Measurements from ENCODE around the gene C3orf49.

C3orf49 gene

GRCh38 chr3:63860776-63861175, 41.7 kb downstream of the C3orf49 start:
- peaks cover 0 to 14% (median 7%) of the 10 kb centered on the region in 11 experiments; a peak in 8 of 22 replicates for H3K36me3 ChIP-seq
- TF ChIP-seq Cebpa-rat (IDR thresholded peaks at IDR 0.05), result no peak
- peaks cover 13 to 68% (median 31%) of the 10 kb centered on the region in 11 experiments; a peak in 17 of 22 replicates for H4K20me1 ChIP-seq
- 0 out of 22 replicates have a peak overlapping the region, but pooled peaks of 1 of the 11 experiments have one; percentile 85 for H3K4me2 ChIP-seq
- H3K4me1 ChIP-seq, result peaks cover 23 to 44% (median 28%) of the 10 kb centered on the region in 10 experiments
- H3K9ac ChIP-seq, result no peak overlapping the region
- H3K27me3 ChIP-seq, result no peaks in the 10 kb centered on the region
- H3K9me3 ChIP-seq (replicated peaks in 1 of 11), result 0 out of 22 replicates have a peak, but pooled peaks cover 0 to 4% (median 0%) of the 10 kb centered on the region in 11 experiments
- no peak overlapping the region for H3K4me3 ChIP-seq
- H3K27ac ChIP-seq, result no peak overlapping the region

DNA sequence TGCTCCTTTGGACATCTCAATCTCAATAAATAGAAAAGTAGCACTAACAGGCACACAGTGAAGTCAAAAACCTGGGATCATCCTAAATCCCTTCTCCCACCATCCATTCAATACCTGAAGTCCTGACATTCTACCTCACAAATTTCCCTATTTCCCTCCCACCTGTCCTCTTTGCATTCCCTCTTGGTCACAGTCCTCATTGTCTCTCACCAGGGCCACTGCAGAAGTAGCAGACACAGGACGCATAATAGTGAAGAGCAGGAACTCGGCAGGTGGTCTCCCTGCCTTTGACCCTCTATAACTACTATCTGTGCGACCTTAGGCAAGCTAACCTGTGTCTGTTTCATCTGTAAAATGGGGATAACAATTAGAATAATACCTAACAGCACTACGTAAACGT, 42.2 kb downstream of the C3orf49 start:
- Histone ChIP-seq H3K27me3 (no peaks in the 10 kb centered on the region), H3K36me3 (peaks cover 2 to 17% (median 10%) of the 10 kb centered on the region in 11 experiments; a peak in 15 of 22 replicates), H3K27ac (no peak overlapping the region), H4K20me1 (peaks cover 13 to 70% (median 34%) of the 10 kb centered on the region in 11 experiments; a peak in 17 of 22 replicates), H3K9me3 (replicated peaks in 1 of 11) (0 out of 22 replicates have a peak, but pooled peaks cover 0 to 4% (median 0%) of the 10 kb centered on the region in 11 experiments), H3K4me3 (no peak overlapping the region), H3K4me1 (peaks cover 26 to 48% (median 29%) of the 10 kb centered on the region in 10 experiments), H3K4me2 (peak overlapping the region in 8 of 11 experiments; percentile 1 to 98 (median 94); a peak in 9 of 22 replicates), H3K9ac (0 out of 22 replicates have a peak overlapping the region, but pooled peaks of 1 of the 11 experiments have one; percentile 3)
- TF ChIP-seq Cebpa-rat (IDR thresholded peaks at IDR 0.05), result no peak

- H3K9me3 ChIP-seq (replicated peaks in 1 of 11), result no peaks in the 10 kb centered on the region
- peak overlapping the region; percentile 81 to 95 (median 90) for H3K4me3 ChIP-seq
- H3K4me2 ChIP-seq, result peak overlapping the region; percentile 76 to 98 (median 93)
- H3K9ac ChIP-seq, result peak overlapping the region; percentile 97 to 100 (median 99)
- TF ChIP-seq Cebpa-rat (IDR thresholded peaks at IDR 0.05), result no peak
- peaks cover 27 to 56% (median 30%) of the 10 kb centered on the region in 10 experiments for H3K4me1 ChIP-seq
- H3K27ac ChIP-seq, result peak overlapping the region; percentile 96 to 100 (median 99)
- H3K27me3 ChIP-seq, result no peaks in the 10 kb centered on the region
- peaks cover 13 to 66% (median 37%) of the 10 kb centered on the region in 11 experiments; a peak in 18 of 22 replicates for H4K20me1 ChIP-seq
- peaks cover 4 to 25% (median 18%) of the 10 kb centered on the region in 11 experiments; a peak in 21 of 22 replicates for H3K36me3 ChIP-seq
Measured at GRCh38 chr3:63862804-63863149, 43.7 kb downstream of the C3orf49 start.

DNA sequence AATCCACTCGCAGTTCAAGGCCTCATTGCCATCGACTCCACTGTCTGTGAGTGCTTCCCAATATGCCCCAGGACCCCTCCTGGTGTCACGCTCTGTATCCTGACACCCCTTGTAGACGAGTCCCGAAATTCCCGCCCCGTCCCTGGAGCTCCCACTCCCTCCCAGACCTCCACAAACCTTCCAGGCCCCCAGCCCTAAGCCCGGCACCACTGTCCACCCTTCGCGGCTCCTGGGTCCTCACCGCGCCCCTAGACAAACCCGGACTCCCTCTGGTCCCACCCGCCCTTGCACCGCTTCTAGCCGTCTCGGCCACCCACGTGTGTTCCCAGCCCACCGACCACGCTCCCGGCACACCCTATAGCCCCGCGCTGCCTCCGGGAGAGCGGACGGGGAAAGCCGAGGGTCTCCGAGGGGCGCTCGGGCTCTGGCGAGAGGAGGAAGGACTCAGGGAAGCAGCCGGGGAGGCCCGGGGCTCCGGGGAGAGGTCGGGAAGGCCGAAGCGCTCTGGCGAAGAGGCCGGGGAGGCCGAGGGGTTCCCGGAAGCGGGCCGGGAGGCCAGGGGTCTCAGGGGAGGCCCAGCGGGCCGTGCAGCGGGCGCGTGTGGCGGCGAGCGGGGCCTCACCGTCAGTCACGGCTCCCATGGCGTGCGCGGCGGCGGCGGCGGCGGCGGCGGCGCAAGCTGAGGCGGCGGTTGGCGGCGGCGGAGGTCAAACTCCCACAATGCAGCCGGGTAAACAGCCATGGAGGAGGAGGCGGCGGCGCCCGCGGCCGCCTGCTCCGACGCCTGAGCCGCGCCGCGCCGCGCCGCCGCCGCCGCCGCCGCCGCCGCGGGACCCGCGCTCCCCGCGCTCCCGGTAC, 44.3 kb downstream of the C3orf49 start, which contains the start of the genes ATXN7 and THOC7:
Gene ATXN7 (plus strand): TSS at position 718 of the 858 bp plus-strand sequence. CDS start 48,732 bp downstream, outside the sequence.
Gene THOC7 (minus strand): TSS at position 656 of the 858 bp plus-strand sequence. CDS start 15 bp downstream, at position 641.
- peak within 1 kb of the TSS; percentile 82 to 98 (median 93) for H3K4me2 ChIP-seq
- H3K36me3 ChIP-seq, result peaks cover 4 to 30% (median 18%) of the 10 kb centered on the region in 11 experiments; a peak in 21 of 22 replicates
- no peaks in the 10 kb centered on the region for H3K27me3 ChIP-seq
- peak within 1 kb of the TSS; percentile 96 to 100 (median 99) for H3K27ac ChIP-seq
- H3K4me1 ChIP-seq, result peaks cover 27 to 55% (median 30%) of the 10 kb centered on the region in 10 experiments
- peak within 1 kb of the TSS; percentile 81 to 95 (median 90) for H3K4me3 ChIP-seq
- no peaks in the 10 kb centered on the region for H3K9me3 ChIP-seq (replicated peaks in 1 of 11)
- TF ChIP-seq Cebpa-rat (IDR thresholded peaks at IDR 0.05), result no peak
- H4K20me1 ChIP-seq, result peaks cover 12 to 66% (median 35%) of the 10 kb centered on the region in 11 experiments; a peak in 17 of 22 replicates
- peak within 1 kb of the TSS; percentile 97 to 100 (median 99) for H3K9ac ChIP-seq

- peaks cover 27 to 46% (median 30%) of the 10 kb centered on the region in 10 experiments for H3K4me1 ChIP-seq
- peaks cover 4 to 34% (median 19%) of the 10 kb centered on the region in 11 experiments; a peak in 20 of 22 replicates for H3K36me3 ChIP-seq
- no peaks in the 10 kb centered on the region for H3K9me3 ChIP-seq (replicated peaks in 1 of 11)
- H3K27ac ChIP-seq, result peak overlapping the region; percentile 96 to 100 (median 99)
- H3K9ac ChIP-seq, result peak overlapping the region; percentile 97 to 100 (median 99)
- TF ChIP-seq Cebpa-rat (IDR thresholded peaks at IDR 0.05), result no peak
- peak overlapping the region; percentile 76 to 94 (median 83) for H3K4me2 ChIP-seq
- peaks cover 3 to 66% (median 33%) of the 10 kb centered on the region in 11 experiments; a peak in 17 of 22 replicates for H4K20me1 ChIP-seq
- H3K4me3 ChIP-seq, result peak overlapping the region; percentile 81 to 95 (median 90)
- H3K27me3 ChIP-seq, result no peaks in the 10 kb centered on the region
Measured at GRCh38 chr3:63864008-63864964, 45.2 kb downstream of the C3orf49 start.

GRCh38 chr3:63864965-63865327, 45.8 kb downstream of the C3orf49 start:
- no peak for TF ChIP-seq Cebpa-rat (IDR thresholded peaks at IDR 0.05)
- Histone ChIP-seq H3K27ac (peak overlapping the region; percentile 96 to 100 (median 99)), H3K27me3 (no peaks in the 10 kb centered on the region), H4K20me1 (peaks cover 5 to 66% (median 33%) of the 10 kb centered on the region in 11 experiments; a peak in 16 of 22 replicates), H3K4me2 (peak overlapping the region; percentile 76 to 94 (median 83)), H3K9me3 (replicated peaks in 1 of 11) (no peaks in the 10 kb centered on the region), H3K4me3 (peak overlapping the region; percentile 81 to 95 (median 90)), H3K9ac (peak overlapping the region; percentile 97 to 100 (median 99)), H3K36me3 (peaks cover 10 to 38% (median 22%) of the 10 kb centered on the region in 11 experiments; a peak in 20 of 22 replicates), H3K4me1 (peaks cover 27 to 49% (median 30%) of the 10 kb centered on the region in 10 experiments)

GRCh38 chr3:63867225-63867624, 48.1 kb downstream of the C3orf49 start:
- Histone ChIP-seq H3K9me3 (replicated peaks in 1 of 11) (no peaks in the 10 kb centered on the region), H3K27me3 (no peaks in the 10 kb centered on the region), H3K4me1 (peaks cover 19 to 43% (median 27%) of the 10 kb centered on the region in 10 experiments), H3K27ac (no peak overlapping the region), H3K4me2 (0 out of 22 replicates have a peak overlapping the region, but pooled peaks of 1 of the 11 experiments have one; percentile 7), H3K9ac (no peak overlapping the region), H4K20me1 (peaks cover 19 to 64% (median 41%) of the 10 kb centered on the region in 11 experiments; a peak in 18 of 22 replicates), H3K36me3 (peaks cover 10 to 38% (median 22%) of the 10 kb centered on the region in 11 experiments; a peak in 20 of 22 replicates), H3K4me3 (no peak overlapping the region)
- no peak for TF ChIP-seq Cebpa-rat (IDR thresholded peaks at IDR 0.05)

Data from BLaER1 treated with 17β-estradiol and CSF1 and Interleukin-3, amounts not matched to agents 10 nM and 100 nM (cell line).